Globus pallidus (tissue), 1 donor: Measurements from ENCODE around the gene SGCE.

Source experiments
- DNase-seq: peaks from one replicate; pipeline ENCODE4 v3.0.0-alpha.2; 2015; ENCODE audit warnings: low spot score

The SGCE gene

DNA sequence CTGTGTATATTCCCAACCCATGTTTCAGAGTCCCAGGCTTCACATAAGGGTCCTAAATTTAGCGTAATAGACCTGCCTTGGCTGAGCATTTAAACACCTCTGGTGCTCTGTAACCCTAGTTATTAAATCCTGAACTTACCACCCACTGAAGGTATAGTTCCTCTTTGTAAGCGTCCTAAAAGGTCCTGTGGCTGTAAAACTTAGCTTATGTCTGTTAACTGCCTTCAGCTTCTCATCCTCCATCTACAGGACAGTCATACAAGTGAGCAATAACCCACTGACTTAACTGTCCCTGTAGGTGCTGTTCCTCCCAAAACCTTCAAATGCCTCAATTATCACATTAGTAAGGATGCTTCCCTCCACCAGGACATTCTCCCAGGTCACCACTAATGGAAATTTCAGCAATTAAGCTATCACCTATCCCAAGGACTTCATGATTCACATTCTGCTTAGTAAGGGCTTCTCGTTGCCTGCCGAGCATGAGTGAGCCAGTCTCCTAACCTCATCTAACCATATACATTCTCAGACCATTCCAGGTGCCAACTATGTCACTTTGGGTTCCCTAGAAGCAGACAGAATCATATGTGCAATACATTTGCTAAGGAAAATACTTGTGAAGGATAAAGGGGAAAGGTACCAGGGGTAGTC lies 90.6 kb downstream of the SGCE start:
- no peak for DNase-seq

GRCh38 chr7:94562525-94562924 lies 93.4 kb downstream of the SGCE start:
- no peak for DNase-seq

GRCh38 chr7:94561841-94562514 lies 94.0 kb downstream of the SGCE start:
- no peak for DNase-seq

DNA sequence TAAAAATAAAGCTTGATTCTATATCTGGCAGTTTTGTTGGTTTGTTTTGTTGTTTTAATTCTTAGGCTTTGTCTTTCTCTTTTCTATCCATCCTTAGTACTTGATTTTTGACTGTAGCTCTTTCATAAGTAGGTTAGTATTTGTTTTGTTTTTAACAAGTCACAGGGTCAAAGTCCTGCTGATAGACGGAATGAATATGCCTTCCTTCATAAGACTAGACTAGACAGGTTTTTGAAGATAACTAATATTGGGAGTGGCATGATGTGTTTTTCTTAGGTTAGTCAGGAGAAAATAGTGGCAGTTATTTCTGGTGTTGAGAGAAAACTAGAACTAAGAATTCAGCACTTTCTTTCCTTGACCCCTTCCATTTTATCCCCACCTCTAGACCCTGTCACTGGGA lies 96.0 kb downstream of the SGCE start:
- DNase-seq, result no peak

DNA sequence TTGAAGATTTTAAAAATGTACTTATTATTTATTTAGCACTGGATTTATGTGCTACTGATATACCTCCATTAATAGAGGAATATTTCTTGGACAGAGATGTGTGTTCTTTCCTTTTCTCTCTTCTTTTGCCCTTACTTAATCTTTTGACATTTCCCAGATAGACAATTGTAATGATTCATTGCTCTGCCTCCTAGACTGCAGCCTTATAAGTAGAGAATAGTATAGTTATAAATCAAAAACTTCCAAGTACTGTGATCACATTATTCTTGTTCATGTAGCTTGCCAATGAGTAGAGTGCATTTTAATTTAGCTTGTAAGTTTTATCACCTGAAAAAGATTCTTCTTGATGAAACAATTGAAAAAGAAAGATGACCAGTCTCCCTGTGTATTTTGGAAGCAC lies 98.7 kb downstream of the SGCE start:
- DNase-seq, result no peak

- no peak for DNase-seq
These were observed 99.9 kb downstream of the SGCE start for GRCh38 chr7:94556028-94556427.

DNA sequence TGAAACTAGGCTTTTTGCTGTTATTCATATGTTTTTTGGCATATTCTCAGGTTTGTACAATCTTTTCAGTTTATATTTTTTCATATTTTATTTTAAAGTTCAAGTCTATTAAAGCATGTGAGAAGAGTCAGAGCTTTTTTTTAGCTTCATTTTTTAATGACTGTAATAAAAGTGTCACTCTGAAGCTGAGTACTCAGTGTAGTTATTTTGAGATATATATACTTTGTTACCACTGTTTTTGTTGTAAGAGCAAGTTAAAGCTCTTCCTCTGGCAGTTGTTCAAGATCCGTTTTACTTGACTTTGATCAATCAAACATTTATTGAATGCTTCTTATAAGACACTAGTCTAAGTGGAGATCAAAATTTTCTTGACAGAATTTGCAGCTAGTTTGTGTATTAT lies 108.8 kb downstream of the SGCE start:
- DNase-seq, result no peak

GRCh38 chr7:94540428-94540827 lies 115.5 kb downstream of the SGCE start:
- no peak for DNase-seq
